Neural cell (in vitro differentiated cells): ENCODE data around the gene CRYBB1. TPM values are rescaled to one million over a fixed set of nuclear protein-coding genes. Genes with fewer than 3 reads are reported as not detected.

Source experiments
- H2AFZ ChIP-seq: fragments of 200-600, 300-800 bp; sonication (generic), shearing (Covaris generic); 2 replicates; pipeline ENCODE4 v1.6.0; 2014; ENCODE audit warnings: low read depth, mild to moderate bottlenecking, antibody characterized with exemption, low read length, moderate library complexity
- H3F3A ChIP-seq: fragments of 200-600 bp; shearing (Covaris generic); 2 replicates; pipeline ENCODE4 v1.6.1; 2016; ENCODE audit warnings: mild to moderate bottlenecking, moderate library complexity, mixed read lengths, antibody characterized with exemption, low read length; ENCODE audit not compliant: insufficient read depth, poor library complexity, severe bottlenecking
- H3K27ac ChIP-seq: fragments of 200-600, 300-800 bp; sonication (generic), shearing (Covaris generic); 2 replicates; pipeline ENCODE4 v1.5.1; 2014; ENCODE audit warnings: mild to moderate bottlenecking, low read length, moderate library complexity
- H3K27me3 ChIP-seq: fragments of 300-800, 200-600 bp; sonication (generic), shearing (Covaris generic); 2 replicates; pipeline ENCODE4 v1.6.0; 2014; ENCODE audit warnings: mild to moderate bottlenecking, low read depth, low read length, moderate library complexity; ENCODE audit not compliant: insufficient read depth
- H3K36me3 ChIP-seq: fragments of 300-800, 200-600 bp; sonication (generic), shearing (Covaris generic); 2 replicates; pipeline ENCODE4 v1.5.1; 2014; ENCODE audit warnings: mild to moderate bottlenecking, antibody characterized with exemption, low read length, moderate library complexity; ENCODE audit not compliant: insufficient read depth
- H3K4me2 ChIP-seq: fragments of 300-800, 200-600 bp; sonication (generic), shearing (Covaris generic); 2 replicates; pipeline ENCODE4 v1.6.0; 2014; ENCODE audit warnings: mild to moderate bottlenecking, low read length
- H3K4me3 ChIP-seq: fragments of 300-800, 200-600 bp; sonication (generic), shearing (Covaris generic); 2 replicates; pipeline ENCODE4 v1.5.1; 2014; ENCODE audit warnings: mild to moderate bottlenecking, low read length, moderate library complexity
- H3K79me2 ChIP-seq: fragments of 200-600 bp; shearing (Covaris generic); replicated peaks from 2 replicates; pipeline ENCODE4 v1.6.0; 2014; ENCODE audit warnings: mild to moderate bottlenecking, low read length, moderate library complexity; ENCODE audit not compliant: insufficient read depth
- H3K9ac ChIP-seq: fragments of 300-800, 200-600 bp; sonication (generic), shearing (Covaris generic); 2 replicates; pipeline ENCODE4 v1.6.1; 2016; ENCODE audit warnings: mild to moderate bottlenecking, low read length, mixed read lengths
- H3K9me2 ChIP-seq: fragments of 200-600 bp; shearing (Covaris generic); 2 replicates; pipeline ENCODE4 v1.6.1; 2016; ENCODE audit warnings: mild to moderate bottlenecking, low read length, mixed read lengths; ENCODE audit not compliant: insufficient read depth
- H3K9me3 ChIP-seq: fragments of 200-600, 300-800 bp; sonication (generic), shearing (Covaris generic); 2 replicates; pipeline ENCODE4 v1.6.1; 2016; ENCODE audit warnings: mild to moderate bottlenecking, mixed run types, low read length, moderate library complexity, mixed read lengths
- H4K20me1 ChIP-seq: fragments of 200-600 bp; shearing (Covaris generic); 2 replicates; pipeline ENCODE4 v1.6.1; 2016; ENCODE audit warnings: mild to moderate bottlenecking, mixed run types; ENCODE audit not compliant: insufficient read depth
- CTCF ChIP-seq: fragments of 450-650 bp; IDR thresholded peaks from 2 replicates; pipeline ENCODE4 v1.5.1; 2014; ENCODE audit warnings: antibody characterized with exemption, mild to moderate bottlenecking, moderate library complexity; ENCODE audit not compliant: poor library complexity, severe bottlenecking
- EP300 ChIP-seq: fragments of 450-650 bp; conservative IDR thresholded peaks from 2 replicates; pipeline ENCODE4 v1.6.1; 2014; ENCODE audit warnings: antibody characterized with exemption, mild to moderate bottlenecking, moderate library complexity; ENCODE audit not compliant: poor library complexity, severe bottlenecking
- EZH2 ChIP-seq: fragments of 200-600, 300-800 bp; shearing (Covaris generic), sonication (generic); IDR thresholded peaks from 2 replicates; pipeline ENCODE4 v1.6.1; 2014; ENCODE audit warnings: antibody characterized with exemption, low read length, borderline replicate concordance, mild to moderate bottlenecking; ENCODE audit not compliant: insufficient read depth, poor library complexity, severe bottlenecking
- MXI1 ChIP-seq: fragments of 450-650 bp; conservative IDR thresholded peaks from 2 replicates; pipeline ENCODE4 v1.6.1; 2014; ENCODE audit warnings: antibody characterized with exemption, mild to moderate bottlenecking; ENCODE audit not compliant: poor library complexity, severe bottlenecking
- POLR2AphosphoS5 ChIP-seq: IDR thresholded peaks from 2 replicates; pipeline ENCODE4 v1.6.1; 2012
- RAD21 ChIP-seq: fragments of 450-650 bp; conservative IDR thresholded peaks from 2 replicates; pipeline ENCODE4 v1.6.1; 2014; ENCODE audit warnings: antibody characterized with exemption, mild to moderate bottlenecking, moderate library complexity
- REST ChIP-seq: IDR thresholded peaks from 2 replicates; pipeline ENCODE4 v1.6.1; 2012; ENCODE audit warnings: borderline replicate concordance
- SMC3 ChIP-seq: fragments of 450-650 bp; conservative IDR thresholded peaks from 2 replicates; pipeline ENCODE4 v1.6.1; 2014; ENCODE audit warnings: antibody characterized with exemption, mild to moderate bottlenecking, moderate library complexity; ENCODE audit not compliant: poor library complexity
- TAF1 ChIP-seq: IDR thresholded peaks from 2 replicates; pipeline ENCODE4 v1.6.1; 2012; ENCODE audit warnings: low read depth
- polyA plus RNA-seq: library from polyadenylated mRNA; depleted of rRNA; stranded (reverse); fragments of >200 nt; gene quantifications from 2 replicates; pipeline ENCODE4 v1.2.3, GENCODE V29; 2014

The CRYBB1 gene
- polyA plus RNA-seq, 1 donor from 2014 or later, result not detected

GRCh38 chr22:26612652-26613051 lies 5.2 kb downstream of the CRYBB1 start:
- H3K4me3 ChIP-seq, result no peak overlapping the region
- no peak overlapping the region for H2AFZ ChIP-seq
- no peak overlapping the region for H3K4me2 ChIP-seq
- no peaks in the 10 kb centered on the region for H3K9me2 ChIP-seq
- no peaks in the 10 kb centered on the region for H3K27me3 ChIP-seq
- no peaks in the 10 kb centered on the region for H3K9me3 ChIP-seq
- H3F3A ChIP-seq, result no peaks in the 10 kb centered on the region
- no peak overlapping the region for H3K9ac ChIP-seq
- TF ChIP-seq REST, result no peak
- no peak for TF ChIP-seq TAF1
- TF ChIP-seq MXI1, result no peak
- no peak for TF ChIP-seq RAD21
- no peak for TF ChIP-seq SMC3
- no peak for TF ChIP-seq CTCF
- no peak for TF ChIP-seq EZH2
- no peak for TF ChIP-seq EP300
- no peak for TF ChIP-seq POLR2AphosphoS5
- no peaks in the 10 kb centered on the region for H3K79me2 ChIP-seq
- H4K20me1 ChIP-seq, result no peaks in the 10 kb centered on the region
- H3K27ac ChIP-seq, result no peak overlapping the region
- H3K36me3 ChIP-seq, result no peaks in the 10 kb centered on the region

DNA sequence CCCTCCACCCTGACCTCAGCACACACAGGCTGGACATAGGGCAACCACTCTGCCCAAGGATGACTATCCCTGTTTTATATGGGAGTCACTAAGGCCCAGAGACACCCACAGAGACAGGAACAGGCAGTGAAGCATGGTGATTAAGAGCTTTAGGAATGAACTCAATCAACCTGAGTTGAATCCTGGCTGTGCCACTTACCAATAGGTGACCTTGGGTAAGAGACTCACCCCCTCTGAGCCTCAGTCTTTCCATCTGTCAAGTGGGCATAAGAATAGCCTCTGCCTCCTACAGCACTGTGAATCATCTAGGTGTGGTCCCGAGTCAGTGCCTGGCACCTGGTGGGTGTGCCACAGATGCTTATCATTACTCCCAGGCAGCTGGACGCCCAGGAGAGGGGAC lies 6.8 kb downstream of the CRYBB1 start:
- Histone ChIP-seq H3K9me2 (no peaks in the 10 kb centered on the region), H4K20me1 (no peaks in the 10 kb centered on the region), H3K4me3 (no peak overlapping the region), H3K27ac (no peak overlapping the region), H3K4me2 (no peak overlapping the region), H3K9me3 (no peaks in the 10 kb centered on the region), H3K27me3 (no peaks in the 10 kb centered on the region), H3F3A (no peaks in the 10 kb centered on the region), H2AFZ (no peak overlapping the region), H3K79me2 (no peaks in the 10 kb centered on the region), H3K9ac (no peak overlapping the region), H3K36me3 (no peaks in the 10 kb centered on the region)
- TF ChIP-seq EZH2 (no peak), EP300 (no peak), POLR2AphosphoS5 (no peak), RAD21 (no peak), MXI1 (no peak), SMC3 (no peak), REST (no peak), CTCF (no peak), TAF1 (no peak)
